Measurements from ENCODE around the gene CPSF7.

- no peak for TF ChIP-seq CTCF (IDR thresholded peaks at IDR 0.05; ENCODE audit: insufficient read depth, low read length)
- no peak for TF ChIP-seq REST (IDR thresholded peaks at IDR 0.05; ENCODE audit: insufficient replicate concordance, low read depth)
Observed at GRCh38 chr11:61370349-61371005, 59.3 kb downstream of the CPSF7 start.

Data from HL-60 (cell line).